ENCODE results near the gene SORCS1.
"Not testable (repeated sequence)": the region's sequence is repeated elsewhere in the genome, so short reads cannot be mapped to it uniquely, and the experiment has no call there.

Gene SORCS1

GRCh38 chr10:107031931-107032699 is 132.4 kb downstream of the SORCS1 start:
- Histone ChIP-seq H3K9ac (ENCODE audit: low read length) (no peak overlapping the region), H3K4me3 (ENCODE audit: low read length) (no peak overlapping the region), H3K9me3 (ENCODE audit: control insufficient read depth, low read length) (no peaks in the 10 kb centered on the region), H3K36me3 (ENCODE audit: control insufficient read depth, insufficient read depth, low read length) (no peaks in the 10 kb centered on the region), H3K4me1 (ENCODE audit: control insufficient read depth, insufficient read depth, low read length) (no peaks in the 10 kb centered on the region), H3K27me3 (ENCODE audit: control insufficient read depth, insufficient read depth, low read length) (no peaks in the 10 kb centered on the region)

GRCh38 chr10:107028236-107028635 is 136.3 kb downstream of the SORCS1 start:
- Histone ChIP-seq H3K9me3 (ENCODE audit: control insufficient read depth, low read length) (no peaks in the 10 kb centered on the region), H3K36me3 (ENCODE audit: control insufficient read depth, insufficient read depth, low read length) (no peaks in the 10 kb centered on the region), H3K4me1 (ENCODE audit: control insufficient read depth, insufficient read depth, low read length) (no peaks in the 10 kb centered on the region), H3K27me3 (ENCODE audit: control insufficient read depth, insufficient read depth, low read length) (no peaks in the 10 kb centered on the region), H3K9ac (ENCODE audit: low read length) (no peak overlapping the region), H3K4me3 (ENCODE audit: low read length) (no peak overlapping the region)

- Histone ChIP-seq H3K36me3 (ENCODE audit: control insufficient read depth, insufficient read depth, low read length) (no peaks in the 10 kb centered on the region), H3K9ac (ENCODE audit: low read length) (no peak overlapping the region), H3K27me3 (ENCODE audit: control insufficient read depth, insufficient read depth, low read length) (no peaks in the 10 kb centered on the region), H3K4me3 (ENCODE audit: low read length) (no peak overlapping the region), H3K4me1 (ENCODE audit: control insufficient read depth, insufficient read depth, low read length) (no peaks in the 10 kb centered on the region), H3K9me3 (ENCODE audit: control insufficient read depth, low read length) (no peaks in the 10 kb centered on the region)
Observed at GRCh38 chr10:107025676-107026075, 138.8 kb downstream of the SORCS1 start.

- not testable (repeated sequence) for H3K4me3 ChIP-seq (ENCODE audit: low read length); H3K36me3 ChIP-seq (ENCODE audit: control insufficient read depth, insufficient read depth, low read length); H3K4me1 ChIP-seq (ENCODE audit: control insufficient read depth, insufficient read depth, low read length); H3K9ac ChIP-seq (ENCODE audit: low read length); H3K27me3 ChIP-seq (ENCODE audit: control insufficient read depth, insufficient read depth, low read length); H3K9me3 ChIP-seq (ENCODE audit: control insufficient read depth, low read length)
Observed at GRCh38 chr10:107024033-107024432, 140.5 kb downstream of the SORCS1 start.

- Histone ChIP-seq H3K36me3 (ENCODE audit: control insufficient read depth, insufficient read depth, low read length) (no peaks in the 10 kb centered on the region), H3K27me3 (ENCODE audit: control insufficient read depth, insufficient read depth, low read length) (no peaks in the 10 kb centered on the region), H3K9me3 (ENCODE audit: control insufficient read depth, low read length) (no peaks in the 10 kb centered on the region), H3K4me3 (ENCODE audit: low read length) (no peak overlapping the region), H3K4me1 (ENCODE audit: control insufficient read depth, insufficient read depth, low read length) (no peaks in the 10 kb centered on the region), H3K9ac (ENCODE audit: low read length) (no peak overlapping the region)
Observed at GRCh38 chr10:107022600-107023354, 141.7 kb downstream of the SORCS1 start.

GRCh38 chr10:107019154-107019553 is 145.4 kb downstream of the SORCS1 start:
- no peaks in the 10 kb centered on the region for H3K27me3 ChIP-seq (ENCODE audit: control insufficient read depth, insufficient read depth, low read length)
- H3K4me3 ChIP-seq (ENCODE audit: low read length) = no peak overlapping the region
- no peaks in the 10 kb centered on the region for H3K36me3 ChIP-seq (ENCODE audit: control insufficient read depth, insufficient read depth, low read length)
- no peak overlapping the region for H3K9ac ChIP-seq (ENCODE audit: low read length)
- no peaks in the 10 kb centered on the region for H3K9me3 ChIP-seq (ENCODE audit: control insufficient read depth, low read length)
- H3K4me1 ChIP-seq (ENCODE audit: control insufficient read depth, insufficient read depth, low read length) = no peaks in the 10 kb centered on the region

- Histone ChIP-seq H3K4me1 (ENCODE audit: control insufficient read depth, insufficient read depth, low read length) (no peaks in the 10 kb centered on the region), H3K4me3 (ENCODE audit: low read length) (no peak overlapping the region), H3K9ac (ENCODE audit: low read length) (no peak overlapping the region), H3K36me3 (ENCODE audit: control insufficient read depth, insufficient read depth, low read length) (no peaks in the 10 kb centered on the region), H3K27me3 (ENCODE audit: control insufficient read depth, insufficient read depth, low read length) (no peaks in the 10 kb centered on the region), H3K9me3 (ENCODE audit: control insufficient read depth, low read length) (no peaks in the 10 kb centered on the region)
Observed at GRCh38 chr10:107013258-107014006, 151.1 kb downstream of the SORCS1 start.

- no peaks in the 10 kb centered on the region for H3K27me3 ChIP-seq (ENCODE audit: control insufficient read depth, insufficient read depth, low read length)
- H3K36me3 ChIP-seq (ENCODE audit: control insufficient read depth, insufficient read depth, low read length) = no peaks in the 10 kb centered on the region
- H3K4me3 ChIP-seq (ENCODE audit: low read length) = no peak overlapping the region
- H3K9me3 ChIP-seq (ENCODE audit: control insufficient read depth, low read length) = no peaks in the 10 kb centered on the region
- no peaks in the 10 kb centered on the region for H3K4me1 ChIP-seq (ENCODE audit: control insufficient read depth, insufficient read depth, low read length)
- no peak overlapping the region for H3K9ac ChIP-seq (ENCODE audit: low read length)
Observed at GRCh38 chr10:107011992-107012391, 152.5 kb downstream of the SORCS1 start.

GRCh38 chr10:107011105-107011504 is 153.4 kb downstream of the SORCS1 start:
- H3K36me3 ChIP-seq (ENCODE audit: control insufficient read depth, insufficient read depth, low read length) = no peaks in the 10 kb centered on the region
- H3K27me3 ChIP-seq (ENCODE audit: control insufficient read depth, insufficient read depth, low read length) = no peaks in the 10 kb centered on the region
- H3K4me1 ChIP-seq (ENCODE audit: control insufficient read depth, insufficient read depth, low read length) = no peaks in the 10 kb centered on the region
- H3K4me3 ChIP-seq (ENCODE audit: low read length) = no peak overlapping the region
- no peak overlapping the region for H3K9ac ChIP-seq (ENCODE audit: low read length)
- H3K9me3 ChIP-seq (ENCODE audit: control insufficient read depth, low read length) = no peaks in the 10 kb centered on the region

GRCh38 chr10:107010531-107010930 is 154.0 kb downstream of the SORCS1 start:
- Histone ChIP-seq H3K4me1 (ENCODE audit: control insufficient read depth, insufficient read depth, low read length) (no peaks in the 10 kb centered on the region), H3K4me3 (ENCODE audit: low read length) (no peak overlapping the region), H3K27me3 (ENCODE audit: control insufficient read depth, insufficient read depth, low read length) (no peaks in the 10 kb centered on the region), H3K9me3 (ENCODE audit: control insufficient read depth, low read length) (no peaks in the 10 kb centered on the region), H3K9ac (ENCODE audit: low read length) (no peak overlapping the region), H3K36me3 (ENCODE audit: control insufficient read depth, insufficient read depth, low read length) (no peaks in the 10 kb centered on the region)

- H3K27me3 ChIP-seq (ENCODE audit: control insufficient read depth, insufficient read depth, low read length) = no peaks in the 10 kb centered on the region
- H3K36me3 ChIP-seq (ENCODE audit: control insufficient read depth, insufficient read depth, low read length) = no peaks in the 10 kb centered on the region
- H3K4me3 ChIP-seq (ENCODE audit: low read length) = no peak overlapping the region
- H3K4me1 ChIP-seq (ENCODE audit: control insufficient read depth, insufficient read depth, low read length) = no peaks in the 10 kb centered on the region
- no peak overlapping the region for H3K9ac ChIP-seq (ENCODE audit: low read length)
- no peaks in the 10 kb centered on the region for H3K9me3 ChIP-seq (ENCODE audit: control insufficient read depth, low read length)
Observed at GRCh38 chr10:107004362-107004761, 160.1 kb downstream of the SORCS1 start.

- no peaks in the 10 kb centered on the region for H3K27me3 ChIP-seq (ENCODE audit: control insufficient read depth, insufficient read depth, low read length)
Observed at GRCh38 chr10:107002068-107002467, 162.4 kb downstream of the SORCS1 start.

More at GRCh38 chr10:107002068-107002467, 162.4 kb downstream of the SORCS1 start:
- Histone ChIP-seq H3K9ac (ENCODE audit: low read length) (no peak overlapping the region), H3K9me3 (ENCODE audit: control insufficient read depth, low read length) (no peaks in the 10 kb centered on the region), H3K36me3 (ENCODE audit: control insufficient read depth, insufficient read depth, low read length) (no peaks in the 10 kb centered on the region), H3K4me1 (ENCODE audit: control insufficient read depth, insufficient read depth, low read length) (no peaks in the 10 kb centered on the region), H3K4me3 (ENCODE audit: low read length) (no peak overlapping the region)

Data from mucosa of stomach (tissue), 1 donor.